HFF-Myc (cell line): Measurements from ENCODE around the gene PTPRK.

Source experiments
- DNase-seq: peaks from one replicate; pipeline ENCODE4 v3.0.0-alpha.2; 2011; ENCODE audit warnings: low read depth; ENCODE audit errors: extremely low read depth
- H3K4me3 ChIP-seq: replicated peaks from 2 replicates; pipeline ENCODE4 v1.5.1; 2011; ENCODE audit warnings: low read depth, mild to moderate bottlenecking, control low read depth, low read length
- TF ChIP-seq, protein P1 (sequence below): IDR thresholded peaks from 2 replicates; pipeline ENCODE4 v1.5.1; 2012; ENCODE audit warnings: mild to moderate bottlenecking, low read depth, low read length, control low read depth; ENCODE audit errors: missing control alignments

Gene PTPRK

DNA sequence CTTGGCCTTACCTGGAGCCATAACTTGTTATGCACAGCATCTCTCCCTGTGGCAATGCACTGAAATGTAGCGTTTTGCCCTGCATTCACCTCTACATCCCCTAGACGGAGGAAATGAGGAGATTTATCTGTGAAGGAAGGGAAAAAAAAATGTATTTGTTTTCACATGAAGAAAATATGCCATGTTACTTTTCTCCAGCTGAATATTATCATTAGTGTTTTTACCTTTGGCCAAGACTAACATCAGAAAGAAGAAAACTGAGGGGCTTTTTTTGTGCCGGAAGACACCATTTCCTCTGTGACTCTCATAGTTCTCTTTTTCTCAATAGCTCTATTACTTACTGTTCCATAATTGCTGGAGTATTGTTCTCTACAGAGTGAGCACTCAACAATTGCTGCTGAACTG is 280.4 kb downstream of the PTPRK start:
- no peak for DNase-seq
- H3K4me3 ChIP-seq, result no peak overlapping the region
- TF ChIP-seq, protein P1, sequence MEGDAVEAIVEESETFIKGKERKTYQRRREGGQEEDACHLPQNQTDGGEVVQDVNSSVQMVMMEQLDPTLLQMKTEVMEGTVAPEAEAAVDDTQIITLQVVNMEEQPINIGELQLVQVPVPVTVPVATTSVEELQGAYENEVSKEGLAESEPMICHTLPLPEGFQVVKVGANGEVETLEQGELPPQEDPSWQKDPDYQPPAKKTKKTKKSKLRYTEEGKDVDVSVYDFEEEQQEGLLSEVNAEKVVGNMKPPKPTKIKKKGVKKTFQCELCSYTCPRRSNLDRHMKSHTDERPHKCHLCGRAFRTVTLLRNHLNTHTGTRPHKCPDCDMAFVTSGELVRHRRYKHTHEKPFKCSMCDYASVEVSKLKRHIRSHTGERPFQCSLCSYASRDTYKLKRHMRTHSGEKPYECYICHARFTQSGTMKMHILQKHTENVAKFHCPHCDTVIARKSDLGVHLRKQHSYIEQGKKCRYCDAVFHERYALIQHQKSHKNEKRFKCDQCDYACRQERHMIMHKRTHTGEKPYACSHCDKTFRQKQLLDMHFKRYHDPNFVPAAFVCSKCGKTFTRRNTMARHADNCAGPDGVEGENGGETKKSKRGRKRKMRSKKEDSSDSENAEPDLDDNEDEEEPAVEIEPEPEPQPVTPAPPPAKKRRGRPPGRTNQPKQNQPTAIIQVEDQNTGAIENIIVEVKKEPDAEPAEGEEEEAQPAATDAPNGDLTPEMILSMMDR, result no peak

DNA sequence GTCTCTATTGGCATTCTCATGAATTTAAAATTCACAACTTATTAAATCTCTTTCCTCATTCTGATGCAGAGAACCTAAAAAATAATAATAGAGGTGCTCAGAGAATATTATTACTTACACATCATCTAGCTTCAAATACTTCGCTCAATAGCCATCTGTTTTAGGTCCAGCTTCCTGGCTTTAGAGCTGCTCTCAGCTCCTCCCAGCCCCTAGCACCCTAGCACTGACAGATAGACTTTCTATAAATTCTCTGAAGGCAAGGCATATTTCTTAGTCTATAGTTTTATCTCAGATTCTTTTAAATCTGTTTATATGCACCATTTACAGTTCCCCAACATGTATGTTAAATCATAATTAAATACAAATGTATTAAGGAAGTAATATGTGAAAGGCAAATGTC is 281.3 kb downstream of the PTPRK start:
- no peak for DNase-seq
- TF ChIP-seq, protein P1, result no peak
- H3K4me3 ChIP-seq, result no peak overlapping the region

DNA sequence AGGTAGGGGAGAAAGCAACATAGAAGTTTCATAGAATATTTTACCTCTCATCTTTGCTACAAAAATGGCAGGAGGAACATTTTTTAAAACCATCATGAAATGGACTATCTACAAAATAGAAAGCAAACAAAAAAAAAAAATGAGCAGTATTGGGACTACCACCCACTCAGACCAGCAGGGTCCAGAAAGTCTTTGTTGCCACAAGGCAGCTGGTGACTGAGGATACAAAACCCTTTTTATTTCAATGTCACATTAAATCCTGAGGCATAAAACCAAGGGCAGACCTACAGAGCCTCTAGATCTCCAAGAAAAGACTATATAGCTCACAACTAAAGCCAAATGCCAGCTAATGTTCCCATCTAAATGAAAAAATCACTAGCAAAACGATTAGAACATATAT is 282.2 kb downstream of the PTPRK start:
- no peak for DNase-seq
- H3K4me3 ChIP-seq, result no peak overlapping the region
- TF ChIP-seq, protein P1, result no peak

DNA sequence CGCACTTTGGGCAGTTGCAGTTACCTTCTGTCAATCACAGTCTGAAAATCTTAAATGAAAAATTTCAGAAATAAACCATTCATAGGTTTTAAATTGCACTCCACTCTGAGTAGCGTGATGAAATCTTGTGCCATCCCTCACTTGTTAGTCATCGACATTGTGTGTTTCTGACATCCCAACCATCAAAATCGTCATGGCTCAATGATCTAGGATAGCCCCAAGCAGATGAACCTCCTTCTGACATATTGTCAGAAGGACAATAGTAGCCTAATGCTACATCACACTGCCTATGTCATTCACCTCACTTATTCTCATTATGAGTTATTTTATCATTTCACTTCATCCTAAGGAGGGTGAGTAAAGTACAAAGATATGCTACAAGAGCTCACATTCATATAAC is 284.8 kb downstream of the PTPRK start:
- DNase-seq, result no peak
- H3K4me3 ChIP-seq, result no peak overlapping the region
- TF ChIP-seq, protein P1, result no peak

DNA sequence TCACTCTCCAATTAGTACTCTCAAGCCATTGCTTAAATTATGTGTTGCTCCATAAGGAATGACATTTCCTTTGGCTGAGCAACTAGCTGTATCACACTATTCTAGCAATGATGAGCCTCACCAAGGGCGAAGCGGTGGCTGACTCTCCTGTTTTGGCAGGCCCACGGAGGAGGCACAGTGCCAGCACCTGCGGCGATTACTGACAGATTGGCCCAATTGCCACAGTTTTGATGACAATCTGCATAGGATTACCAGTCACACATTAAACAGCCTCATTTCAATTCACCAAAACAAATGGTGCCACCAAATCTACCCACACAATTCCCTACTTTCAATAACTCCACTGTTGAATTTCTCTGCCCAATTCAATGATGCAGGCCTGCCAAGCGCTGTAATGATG is 286.9 kb downstream of the PTPRK start:
- no peak for DNase-seq
- TF ChIP-seq, protein P1, result no peak
- H3K4me3 ChIP-seq, result no peak overlapping the region

DNA sequence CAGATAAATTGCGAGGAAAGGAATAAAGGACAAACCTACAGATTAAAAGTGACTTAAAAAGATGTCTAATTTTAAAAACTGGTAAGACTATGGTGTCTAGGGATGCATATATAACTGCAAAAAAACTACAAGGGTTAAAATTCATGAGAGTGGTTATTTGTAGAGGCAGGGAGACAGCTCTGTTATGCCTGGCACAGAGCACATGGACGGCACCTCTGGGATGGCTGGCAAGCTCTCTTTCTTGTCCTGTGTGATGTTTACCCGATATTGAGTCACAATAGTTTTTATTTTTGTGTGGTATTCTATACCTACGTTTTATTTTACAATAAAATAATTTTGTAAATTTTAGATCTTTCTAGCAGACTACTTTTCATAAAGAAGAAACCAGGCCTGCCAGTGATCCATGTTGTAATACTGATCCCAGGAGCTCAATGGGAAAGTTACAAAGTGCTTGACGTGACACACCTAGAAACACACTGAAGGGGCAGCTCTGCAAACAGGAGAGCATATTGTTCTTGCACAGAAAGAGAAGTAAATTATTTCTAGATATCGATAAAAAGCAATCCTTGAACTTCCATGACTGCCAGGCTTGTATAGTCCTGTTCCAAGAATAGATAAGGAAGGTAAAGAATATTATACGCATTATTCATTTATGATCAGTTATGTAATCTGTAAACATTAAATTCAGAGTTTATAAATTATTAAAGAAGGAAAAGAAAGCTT is 290.0 kb downstream of the PTPRK start:
- no peak overlapping the region for H3K4me3 ChIP-seq
- DNase-seq, result no peak
- TF ChIP-seq, protein P1, result no peak

DNA sequence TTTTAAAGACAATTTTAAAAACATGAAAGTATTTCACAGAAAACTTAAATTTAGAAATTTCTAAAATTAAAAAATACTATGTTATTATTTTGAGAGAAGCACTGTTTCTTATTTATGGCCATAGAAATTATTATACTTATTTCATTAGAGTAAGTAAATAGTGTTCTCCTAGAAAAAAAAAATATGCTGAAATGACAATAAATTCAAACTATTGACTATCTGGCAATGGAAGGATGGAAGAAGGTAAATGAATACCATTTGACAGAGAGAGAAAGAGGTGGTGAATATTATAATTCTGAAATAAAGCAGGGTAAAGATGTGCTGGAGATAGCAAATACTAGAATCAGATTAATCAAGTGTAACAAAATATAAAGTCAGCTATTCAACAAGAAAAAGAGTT is 294.8 kb downstream of the PTPRK start:
- TF ChIP-seq, protein P1, result no peak
- DNase-seq, result no peak
- H3K4me3 ChIP-seq, result no peak overlapping the region
